GM12872 (cell line): ENCODE data around the gene ODF4.

Source experiments
- CTCF ChIP-seq: IDR thresholded peaks from 3 replicates; pipeline ENCODE4 v1.5.1; 2011; ENCODE audit warnings: low read depth, mild to moderate bottlenecking, low read length, moderate library complexity; ENCODE audit not compliant: insufficient read depth

ODF4 gene

GRCh38 chr17:8339540-8339939 lies at the start of gene ODF4:
ODF4 (plus strand) TSS chr17:8339840; CDS start chr17:8340052, 212 bp downstream.
- no peak for TF ChIP-seq CTCF

- TF ChIP-seq CTCF = no peak
Measured at GRCh38 chr17:8290043-8290442, 49.6 kb upstream of the ODF4 start.

- TF ChIP-seq CTCF = no peak
Measured at GRCh38 chr17:8292639-8293395, 46.8 kb upstream of the ODF4 start.

- TF ChIP-seq CTCF = no peak
Measured at GRCh38 chr17:8294361-8294760, 45.3 kb upstream of the ODF4 start.

GRCh38 chr17:8294814-8295316 lies 44.8 kb upstream of the ODF4 start:
- no peak for TF ChIP-seq CTCF

GRCh38 chr17:8300226-8300625 lies 39.4 kb upstream of the ODF4 start:
- TF ChIP-seq CTCF = no peak

GRCh38 chr17:8300627-8301242 lies 38.9 kb upstream of the ODF4 start:
- TF ChIP-seq CTCF = peak; percentile 95
